Peyer's patch (tissue), 4 donors: Measurements from ENCODE around the gene OR6C70. TPM values are rescaled to one million over a fixed set of nuclear protein-coding genes. Genes with fewer than 3 reads are reported as not detected.
"Not testable (repeated sequence)": the region's sequence is repeated elsewhere in the genome, so short reads cannot be mapped to it uniquely, and the experiment has no call there.

Source experiments
- DNase-seq, 3 donors: peaks; one replicate each; pipeline ENCODE4 v3.0.0-alpha.2; 2017 to 2019
- H3K27ac ChIP-seq, 4 donors: fragments of 200-600 bp; sonication (generic); one replicate each; pipeline ENCODE4 v1.5.1; 2016 to 2019
- H3K27me3 ChIP-seq, 2 donors: fragments of 200-600 bp; sonication (generic); one replicate each; pipeline ENCODE4 v1.5.1; 2019
- H3K36me3 ChIP-seq, 3 donors: fragments of 200-600 bp; sonication (generic); one replicate each; pipeline ENCODE4 v1.5.1; 2016 to 2019
- H3K4me1 ChIP-seq, 4 donors: fragments of 200-600 bp; sonication (generic); one replicate each; pipeline ENCODE4 v1.5.1; 2016 to 2019
- H3K4me3 ChIP-seq, 4 donors: fragments of 200-600 bp; sonication (generic); 1 replicate in 3 of 4; 2 replicates in 1 of 4; pipeline ENCODE4 v1.5.1; 2016 to 2019; ENCODE audit warnings: mild to moderate bottlenecking in 1 of 4
- H3K9me3 ChIP-seq, 4 donors: fragments of 200-600 bp; sonication (generic); one replicate each; pipeline ENCODE4 v1.5.1; 2016 to 2019; ENCODE audit warnings: mild to moderate bottlenecking in 1 of 4
- CTCF ChIP-seq, 6 experiments: fragments of 450-650 bp in 4 of 6; fragments of 200-600 bp in 2 of 6; sonication (generic) in 1 of 6; IDR thresholded peaks; one replicate each; pipeline ENCODE4 v1.5.1; 2017 to 2019; ENCODE audit warnings: antibody characterized with exemption in 6 of 6, mild to moderate bottlenecking in 3 of 6, moderate library complexity in 1 of 6
- POLR2A ChIP-seq, 2 donors: fragments of 450-650 bp; IDR thresholded peaks; one replicate each; pipeline ENCODE4 v1.5.1; 2017; ENCODE audit warnings: antibody characterized with exemption in 2 of 2, mild to moderate bottlenecking in 2 of 2, moderate library complexity in 2 of 2
- total RNA-seq, 4 donors: library from RNA; depleted of rRNA; stranded (reverse); fragments of >200 nt; gene quantifications; one replicate each; pipeline ENCODE4 v1.1.0, GENCODE V29; 2016

OR6C70 gene
- total RNA-seq, 4 donors from 2014 or later, result not detected

GRCh38 chr12:55467836-55468235 is 2.1 kb downstream of the OR6C70 start:
- Histone ChIP-seq H3K36me3 (no peaks in the 10 kb centered on the region), H3K27me3 (no peaks in the 10 kb centered on the region), H3K27ac (no peak overlapping the region), H3K4me1 (no peaks in the 10 kb centered on the region), H3K9me3 (no peaks in the 10 kb centered on the region), H3K4me3 (no peak overlapping the region)
- TF ChIP-seq CTCF (IDR thresholded peaks at IDR 0.05), result no peak
- no peak for TF ChIP-seq POLR2A (IDR thresholded peaks at IDR 0.05)
- no peak for DNase-seq

GRCh38 chr12:55464926-55465325 is 5.0 kb downstream of the OR6C70 start:
- H3K27ac ChIP-seq, DNase-seq: not testable (repeated sequence)

GRCh38 chr12:55448825-55449224 is 21.1 kb downstream of the OR6C70 start:
- no peaks in the 10 kb centered on the region for H3K36me3 ChIP-seq
- no peak overlapping the region for H3K4me3 ChIP-seq
- no peaks in the 10 kb centered on the region for H3K4me1 ChIP-seq
- no peak overlapping the region for H3K27ac ChIP-seq
- TF ChIP-seq POLR2A (IDR thresholded peaks at IDR 0.05) (no peak), CTCF (IDR thresholded peaks at IDR 0.05) (no peak)
- H3K27me3 ChIP-seq, result no peaks in the 10 kb centered on the region
- H3K9me3 ChIP-seq, result no peaks in the 10 kb centered on the region
- no peak for DNase-seq

More at GRCh38 chr12:55464926-55465325, 5.0 kb downstream of the OR6C70 start:
- H3K27me3 ChIP-seq, H3K4me3 ChIP-seq, H3K36me3 ChIP-seq, H3K4me1 ChIP-seq, H3K9me3 ChIP-seq: not testable (repeated sequence)

GRCh38 chr12:55446326-55446725 is 23.6 kb downstream of the OR6C70 start:
- TF ChIP-seq CTCF (IDR thresholded peaks at IDR 0.05) (no peak), POLR2A (IDR thresholded peaks at IDR 0.05) (no peak)
- H3K36me3 ChIP-seq, result no peaks in the 10 kb centered on the region
- no peaks in the 10 kb centered on the region for H3K27me3 ChIP-seq

GRCh38 chr12:55445357-55445756 is 24.6 kb downstream of the OR6C70 start:
- TF ChIP-seq POLR2A (IDR thresholded peaks at IDR 0.05) (no peak), CTCF (IDR thresholded peaks at IDR 0.05) (no peak)
- no peak for DNase-seq
- Histone ChIP-seq H3K27ac (no peak overlapping the region), H3K9me3 (no peaks in the 10 kb centered on the region), H3K4me1 (no peaks in the 10 kb centered on the region), H3K4me3 (no peak overlapping the region), H3K36me3 (no peaks in the 10 kb centered on the region), H3K27me3 (no peaks in the 10 kb centered on the region)

More at GRCh38 chr12:55446326-55446725, 23.6 kb downstream of the OR6C70 start:
- no peak overlapping the region for H3K27ac ChIP-seq
- DNase-seq, result no peak
- no peak overlapping the region for H3K4me3 ChIP-seq
- H3K4me1 ChIP-seq, result no peaks in the 10 kb centered on the region
- no peaks in the 10 kb centered on the region for H3K9me3 ChIP-seq

- DNase-seq, result no peak
- TF ChIP-seq CTCF (IDR thresholded peaks at IDR 0.05) (no peak), POLR2A (IDR thresholded peaks at IDR 0.05) (no peak)
- Histone ChIP-seq H3K4me1 (no peaks in the 10 kb centered on the region), H3K9me3 (no peaks in the 10 kb centered on the region), H3K27ac (no peak within 1 kb of the TSS), H3K4me3 (no peak within 1 kb of the TSS), H3K36me3 (no peaks in the 10 kb centered on the region), H3K27me3 (no peaks in the 10 kb centered on the region)
Measured at GRCh38 chr12:55443776-55444175, 26.2 kb downstream of the OR6C70 start, which contains the start of gene OR6C2. TSS of gene OR6C2 (plus strand) at chr12:55444076. CDS start at chr12:55452214, 8,138 bp downstream.

- H3K27me3 ChIP-seq, H3K9me3 ChIP-seq, DNase-seq, H3K4me3 ChIP-seq, H3K4me1 ChIP-seq, H3K36me3 ChIP-seq, H3K27ac ChIP-seq: not testable (repeated sequence)
Measured at GRCh38 chr12:55441233-55441632, 28.7 kb downstream of the OR6C70 start.
